HPDE6-E6E7 (cell line): ENCODE data around the gene ATF7.
A peak's percentile ranks its signal among the peaks of the same experiment; 100 is the strongest.
"Not testable (repeated sequence)": the region's sequence is repeated elsewhere in the genome, so short reads cannot be mapped to it uniquely, and the experiment has no call there.

ENCODE experiments used
- DNase-seq: peaks from one replicate; pipeline ENCODE4 v3.0.0; 2011; ENCODE audit warnings: missing footprints; ENCODE audit errors: extremely low spot score

ATF7 gene

GRCh38 chr12:53627919-53628318 is 1.7 kb upstream of the ATF7 start:
- no peak for DNase-seq

GRCh38 chr12:53626702-53627169 is 554 bp upstream of the ATF7 start:
- no peak for DNase-seq

- DNase-seq, result no peak
Observed at GRCh38 chr12:53625373-53625945, 723 bp downstream of the ATF7 start.

GRCh38 chr12:53624956-53625355 is 1.2 kb downstream of the ATF7 start:
- no peak for DNase-seq

GRCh38 chr12:53624458-53624857 is 1.7 kb downstream of the ATF7 start:
- no peak for DNase-seq

- no peak for DNase-seq
Observed at GRCh38 chr12:53623548-53624385, 2.4 kb downstream of the ATF7 start.

- no peak for DNase-seq
Observed at GRCh38 chr12:53622724-53623123, 3.5 kb downstream of the ATF7 start.

GRCh38 chr12:53618275-53618674 is 7.9 kb downstream of the ATF7 start:
- no peak for DNase-seq

GRCh38 chr12:53617700-53618099 is 8.5 kb downstream of the ATF7 start:
- DNase-seq, result no peak

GRCh38 chr12:53616950-53617349 is 9.2 kb downstream of the ATF7 start:
- DNase-seq, result no peak

GRCh38 chr12:53613821-53614220 is 12.4 kb downstream of the ATF7 start:
- peak; percentile 50 for DNase-seq

- no peak for DNase-seq
Observed at GRCh38 chr12:53612978-53613377, 13.2 kb downstream of the ATF7 start.

- DNase-seq, result no peak
Observed at GRCh38 chr12:53611304-53611703, 14.9 kb downstream of the ATF7 start.

GRCh38 chr12:53606688-53607087 is 19.5 kb downstream of the ATF7 start:
- not testable (repeated sequence) for DNase-seq

GRCh38 chr12:53604581-53604980 is 21.6 kb downstream of the ATF7 start:
- no peak for DNase-seq

GRCh38 chr12:53603804-53604203 is 22.4 kb downstream of the ATF7 start:
- DNase-seq, result no peak

- DNase-seq, result no peak
Observed at GRCh38 chr12:53603196-53603595, 23.0 kb downstream of the ATF7 start.

- DNase-seq, result no peak
Observed at GRCh38 chr12:53602176-53602864, 23.9 kb downstream of the ATF7 start.

GRCh38 chr12:53601296-53601847 is 24.8 kb downstream of the ATF7 start:
- DNase-seq, result no peak

- DNase-seq, result no peak
Observed at GRCh38 chr12:53600490-53601295, 25.5 kb downstream of the ATF7 start.

GRCh38 chr12:53599579-53599978 is 26.6 kb downstream of the ATF7 start:
- no peak for DNase-seq

GRCh38 chr12:53598971-53599370 is 27.2 kb downstream of the ATF7 start:
- DNase-seq, result not testable (repeated sequence)
